ENCODE data around the gene IGFBP5.

DNA sequence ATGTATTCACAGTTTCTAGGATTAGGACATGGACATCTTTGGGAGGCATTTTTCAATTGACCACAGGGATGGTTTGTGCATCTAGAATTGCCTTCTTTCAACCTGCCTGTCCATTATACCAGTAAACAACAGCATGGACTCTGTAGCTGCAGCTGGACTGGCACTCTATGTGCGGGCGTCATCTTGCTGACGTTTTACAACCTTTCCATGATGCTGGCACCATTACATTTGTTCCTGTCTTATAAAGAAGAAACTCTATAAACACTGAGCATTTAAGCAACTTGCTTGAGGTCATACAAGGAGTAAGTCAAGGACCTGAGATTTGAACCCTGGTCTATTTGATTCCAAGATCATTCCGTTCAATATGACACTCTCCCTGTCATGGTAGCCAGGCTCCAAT lies 25.4 kb upstream of the IGFBP5 start:
- TF ChIP-seq, protein P1, sequence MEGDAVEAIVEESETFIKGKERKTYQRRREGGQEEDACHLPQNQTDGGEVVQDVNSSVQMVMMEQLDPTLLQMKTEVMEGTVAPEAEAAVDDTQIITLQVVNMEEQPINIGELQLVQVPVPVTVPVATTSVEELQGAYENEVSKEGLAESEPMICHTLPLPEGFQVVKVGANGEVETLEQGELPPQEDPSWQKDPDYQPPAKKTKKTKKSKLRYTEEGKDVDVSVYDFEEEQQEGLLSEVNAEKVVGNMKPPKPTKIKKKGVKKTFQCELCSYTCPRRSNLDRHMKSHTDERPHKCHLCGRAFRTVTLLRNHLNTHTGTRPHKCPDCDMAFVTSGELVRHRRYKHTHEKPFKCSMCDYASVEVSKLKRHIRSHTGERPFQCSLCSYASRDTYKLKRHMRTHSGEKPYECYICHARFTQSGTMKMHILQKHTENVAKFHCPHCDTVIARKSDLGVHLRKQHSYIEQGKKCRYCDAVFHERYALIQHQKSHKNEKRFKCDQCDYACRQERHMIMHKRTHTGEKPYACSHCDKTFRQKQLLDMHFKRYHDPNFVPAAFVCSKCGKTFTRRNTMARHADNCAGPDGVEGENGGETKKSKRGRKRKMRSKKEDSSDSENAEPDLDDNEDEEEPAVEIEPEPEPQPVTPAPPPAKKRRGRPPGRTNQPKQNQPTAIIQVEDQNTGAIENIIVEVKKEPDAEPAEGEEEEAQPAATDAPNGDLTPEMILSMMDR (IDR thresholded peaks at IDR 0.05; ENCODE audit: insufficient read depth, low read length) = no peak
- TF ChIP-seq, protein P2, sequence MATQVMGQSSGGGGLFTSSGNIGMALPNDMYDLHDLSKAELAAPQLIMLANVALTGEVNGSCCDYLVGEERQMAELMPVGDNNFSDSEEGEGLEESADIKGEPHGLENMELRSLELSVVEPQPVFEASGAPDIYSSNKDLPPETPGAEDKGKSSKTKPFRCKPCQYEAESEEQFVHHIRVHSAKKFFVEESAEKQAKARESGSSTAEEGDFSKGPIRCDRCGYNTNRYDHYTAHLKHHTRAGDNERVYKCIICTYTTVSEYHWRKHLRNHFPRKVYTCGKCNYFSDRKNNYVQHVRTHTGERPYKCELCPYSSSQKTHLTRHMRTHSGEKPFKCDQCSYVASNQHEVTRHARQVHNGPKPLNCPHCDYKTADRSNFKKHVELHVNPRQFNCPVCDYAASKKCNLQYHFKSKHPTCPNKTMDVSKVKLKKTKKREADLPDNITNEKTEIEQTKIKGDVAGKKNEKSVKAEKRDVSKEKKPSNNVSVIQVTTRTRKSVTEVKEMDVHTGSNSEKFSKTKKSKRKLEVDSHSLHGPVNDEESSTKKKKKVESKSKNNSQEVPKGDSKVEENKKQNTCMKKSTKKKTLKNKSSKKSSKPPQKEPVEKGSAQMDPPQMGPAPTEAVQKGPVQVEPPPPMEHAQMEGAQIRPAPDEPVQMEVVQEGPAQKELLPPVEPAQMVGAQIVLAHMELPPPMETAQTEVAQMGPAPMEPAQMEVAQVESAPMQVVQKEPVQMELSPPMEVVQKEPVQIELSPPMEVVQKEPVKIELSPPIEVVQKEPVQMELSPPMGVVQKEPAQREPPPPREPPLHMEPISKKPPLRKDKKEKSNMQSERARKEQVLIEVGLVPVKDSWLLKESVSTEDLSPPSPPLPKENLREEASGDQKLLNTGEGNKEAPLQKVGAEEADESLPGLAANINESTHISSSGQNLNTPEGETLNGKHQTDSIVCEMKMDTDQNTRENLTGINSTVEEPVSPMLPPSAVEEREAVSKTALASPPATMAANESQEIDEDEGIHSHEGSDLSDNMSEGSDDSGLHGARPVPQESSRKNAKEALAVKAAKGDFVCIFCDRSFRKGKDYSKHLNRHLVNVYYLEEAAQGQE (IDR thresholded peaks at IDR 0.05; ENCODE audit: insufficient replicate concordance, low read depth) = no peak
- TF ChIP-seq POLR2AphosphoS5 (IDR thresholded peaks at IDR 0.05; ENCODE audit: low read depth) (no peak), GABPA (IDR thresholded peaks at IDR 0.05; ENCODE audit: low read depth) (no peak)
